Measurements from ENCODE around the gene QRFP. TPM values are rescaled to one million over a fixed set of nuclear protein-coding genes. Genes with fewer than 3 reads are reported as not detected.

The QRFP gene
- total RNA-seq, 3 donors from 2014 or later = 0.24 to 0.87 TPM; not detected in 1

DNA sequence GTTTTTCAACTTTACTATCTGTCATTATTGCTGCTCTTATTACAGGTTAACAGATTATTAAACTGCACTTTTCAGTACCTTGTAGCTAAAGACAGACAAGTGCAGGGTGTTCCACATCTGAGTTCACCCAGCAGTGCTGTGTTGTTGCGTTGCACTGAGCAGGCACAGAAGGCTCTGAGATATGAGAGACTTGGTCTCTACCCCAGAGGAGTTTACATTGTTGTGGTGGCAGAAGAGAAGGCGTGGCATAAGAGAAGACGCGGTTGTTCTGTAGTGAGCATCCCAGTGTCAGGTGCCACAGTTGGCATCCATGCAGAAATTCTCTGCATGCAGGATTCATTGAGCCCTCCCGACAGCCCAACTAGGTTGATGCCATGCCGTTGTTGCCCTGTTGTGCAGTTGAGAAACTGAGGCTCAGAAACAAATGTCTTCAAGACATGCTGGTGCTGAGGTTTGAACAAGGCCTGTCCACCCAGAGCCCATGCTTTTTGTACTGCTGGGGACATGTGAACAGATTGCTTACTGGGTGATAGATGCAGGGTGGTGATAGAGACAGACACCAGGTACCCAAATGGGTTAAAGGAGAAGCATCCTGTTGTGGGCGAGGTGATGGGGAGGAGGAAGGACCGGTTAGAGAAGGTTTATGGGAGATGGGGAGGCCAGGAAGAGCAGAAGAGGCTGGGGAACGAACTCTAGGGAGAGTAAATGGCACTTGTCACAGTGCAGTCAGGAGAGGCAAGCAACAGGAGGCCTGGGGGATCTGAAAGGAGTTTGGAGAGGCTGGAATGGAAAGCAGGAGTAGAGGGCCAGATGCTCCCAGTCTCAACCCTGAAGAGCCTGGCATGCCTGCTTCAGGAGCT, 53.3 kb downstream of the QRFP start:
- DNase-seq (no peak), ATAC-seq (no peak)
- Histone ChIP-seq H3K9me3 (no peaks in the 10 kb centered on the region), H3K4me3 (no peak overlapping the region), H3K4me1 (ENCODE audit: low read depth) (peaks cover 35% of the 10 kb centered on the region), H3K36me3 (ENCODE audit: low read depth) (no peaks in the 10 kb centered on the region)
- no peak for TF ChIP-seq CTCF (IDR thresholded peaks at IDR 0.05)
- intact Hi-C loops (cut with DNase I, micrococcal nuclease) = no loop called here

Other genes starting within 250 kb of the QRFP start
- under 1 TPM in 2 of 3 donors, not detected in 1; 0.12 TPM for gene PRDM12, start 232.2 kb downstream of the QRFP start, total RNA-seq
- 10 to 100 TPM; 18.3 to 25.7 (median 19.1) TPM for gene EXOSC2, start 203.0 kb downstream of the QRFP start, total RNA-seq
- 100 to 1,000 TPM in 1 of 3 donors, 10 to 100 TPM in 2; 86.6 to 147 (median 91.4) TPM for gene ABL1, start 61.6 kb downstream of the QRFP start, total RNA-seq
- gene FIBCD1, start 42.4 kb upstream of the QRFP start, total RNA-seq = 10 to 100 TPM in 1 of 3 donors, 1 to 10 TPM in 2; 2.6 to 10.7 (median 7.3) TPM
- gene LAMC3, start 112.4 kb upstream of the QRFP start, total RNA-seq = under 1 TPM; 0.58 to 0.73 (median 0.69) TPM
- gene AIF1L, start 199.7 kb upstream of the QRFP start, total RNA-seq = 1 to 10 TPM; 1.4 to 5.6 (median 5.0) TPM
- 10 to 100 TPM; 56.1 to 57.9 (median 56.5) TPM for gene NUP214, start 228.8 kb upstream of the QRFP start, total RNA-seq

Measured in mucosa of descending colon (tissue), 3 donors.